H1 (cell line): ENCODE results near the gene ZNF44. TPM values are rescaled to one million over a fixed set of nuclear protein-coding genes. Genes with fewer than 3 reads are reported as not detected.

Source experiments
- CTCF ChIA-PET: fragments of 300-600 bp; sonication (Branson Sonifier 250); formaldehyde crosslinking; loops from one replicate; lab custom pipeline; 2021; ENCODE audit not compliant: partially characterized antibody; lab: Charles Lee
- POLR2A ChIA-PET: fragments of 300-600 bp; sonication (Branson Sonifier 250); formaldehyde crosslinking; loops from one replicate; lab custom pipeline; 2021; ENCODE audit warnings: inconsistent platforms; ENCODE audit not compliant: partially characterized antibody; lab: Charles Lee
- DNase-seq, 2 experiments: peaks; one replicate each; pipeline versions ENCODE4 v3.0.0 to v3.0.0-alpha.2; 2010 to 2022; ENCODE audit warnings: low spot score in 2 of 2, low read depth in 1 of 2, mixed read lengths in 1 of 2
- FAIRE-seq: peaks from 2 replicates; lab custom pipeline; 2011; peaks lifted over from hg19 to GRCh38; lab: Jason Lieb, UNC
- H2AFZ ChIP-seq: 2 replicates; pipeline ENCODE4 v1.8.1; 2012; ENCODE audit warnings: low read length, inconsistent platforms
- H2AK5ac ChIP-seq: 2 replicates; pipeline ENCODE4 v1.6.1; 2013; ENCODE audit warnings: low read depth, low read length
- H2BK120ac ChIP-seq: replicated peaks from 2 replicates; pipeline ENCODE3; 2013; ENCODE audit warnings: low read depth, low read length, inconsistent platforms
- H2BK12ac ChIP-seq: 2 replicates; pipeline ENCODE4 v1.6.1; 2013; ENCODE audit warnings: low read depth, low read length
- H2BK15ac ChIP-seq: 2 replicates; pipeline ENCODE4 v1.6.1; 2013; ENCODE audit warnings: low read length
- H2BK20ac ChIP-seq: 2 replicates; pipeline ENCODE4 v1.6.1; 2013; ENCODE audit warnings: low read length
- H2BK5ac ChIP-seq: 2 replicates; pipeline ENCODE4 v1.6.1; 2013; ENCODE audit warnings: low read depth, low read length
- H3K14ac ChIP-seq: 2 replicates; pipeline ENCODE4 v1.6.1; 2013; ENCODE audit warnings: inconsistent platforms; ENCODE audit not compliant: insufficient read length
- H3K18ac ChIP-seq: 2 replicates; pipeline ENCODE4 v1.6.1; 2013; ENCODE audit warnings: low read length; ENCODE audit errors: extremely low read depth
- H3K23ac ChIP-seq: 2 replicates; pipeline ENCODE4 v1.6.1; 2013; ENCODE audit warnings: inconsistent platforms; ENCODE audit not compliant: insufficient read length
- H3K23me2 ChIP-seq: 2 replicates; pipeline ENCODE4 v1.6.1; 2013; ENCODE audit warnings: low read depth, low read length
- H3K27ac ChIP-seq: 2 replicates; pipeline ENCODE4 v1.6.1; 2011; ENCODE audit warnings: low read depth, low read length, inconsistent platforms
- H3K27me3 ChIP-seq, 4 experiments: replicated peaks in 1 of 4; 1 replicate in 1 of 4; 2 replicates in 3 of 4; pipeline versions ENCODE4 v1.6.1 to v1.8.1; 2011 to 2013; ENCODE audit warnings: low read length in 3 of 4, mild to moderate bottlenecking in 3 of 4, inconsistent platforms in 2 of 4, mixed read lengths in 2 of 4, moderate library complexity in 1 of 4; ENCODE audit not compliant: control insufficient read depth in 3 of 4, insufficient read depth in 3 of 4; ENCODE audit errors: extremely low read depth in 1 of 4
- H3K36me3 ChIP-seq, 4 experiments: 2 replicates each; pipeline versions ENCODE4 v1.6.1 to v1.8.1; 2011 to 2013; ENCODE audit warnings: mild to moderate bottlenecking in 4 of 4, low read length in 3 of 4, moderate library complexity in 2 of 4, control low read depth in 1 of 4, inconsistent platforms in 1 of 4; ENCODE audit not compliant: insufficient read depth in 4 of 4, control insufficient read depth in 2 of 4
- H3K4ac ChIP-seq: replicated peaks from 2 replicates; pipeline ENCODE3; 2013; ENCODE audit warnings: low read length, low read depth, mixed read lengths, inconsistent platforms; ENCODE audit not compliant: insufficient read length
- H3K4me1 ChIP-seq, 4 experiments: replicated peaks in 1 of 4; 1 replicate in 1 of 4; 2 replicates in 3 of 4; pipeline versions ENCODE4 v1.6.1 to v1.8.1; 2011 to 2013; ENCODE audit warnings: low read length in 3 of 4, inconsistent platforms in 2 of 4, mixed read lengths in 1 of 4; ENCODE audit not compliant: insufficient read depth in 4 of 4, control insufficient read depth in 3 of 4
- H3K4me2 ChIP-seq, 2 experiments: 2 replicates each; pipeline versions ENCODE4 v1.6.1 to v1.8.1; 2011 to 2013; ENCODE audit warnings: low read depth in 2 of 2, low read length in 2 of 2, control low read depth in 1 of 2, inconsistent platforms in 1 of 2, mild to moderate bottlenecking in 1 of 2; ENCODE audit not compliant: insufficient read depth in 1 of 2
- H3K4me3 ChIP-seq, 4 experiments: fragments of 200-600, 300-600 bp in 1 of 4; sonication (generic), shearing (Covaris generic), sonication (Bioruptor Twin) in 1 of 4; 2 replicates each; pipeline versions ENCODE4 v1.5.1 to v1.8.1; 2011 to 2016; ENCODE audit warnings: low read length in 4 of 4, low read depth in 3 of 4, control low read depth in 2 of 4, inconsistent platforms in 2 of 4, mild to moderate bottlenecking in 2 of 4, mixed read lengths in 1 of 4, moderate library complexity in 1 of 4; ENCODE audit not compliant: insufficient read depth in 2 of 4; ENCODE audit errors: extremely low read depth in 1 of 4
- H3K56ac ChIP-seq: replicated peaks from 2 replicates; pipeline ENCODE3; 2013; ENCODE audit warnings: low read depth, mild to moderate bottlenecking, mixed read lengths, low read length, inconsistent platforms; ENCODE audit not compliant: insufficient read length
- H3K79me1 ChIP-seq: 2 replicates; pipeline ENCODE4 v1.6.1; 2013; ENCODE audit warnings: low read depth, low read length, control low read depth
- H3K79me2 ChIP-seq, 2 experiments: 2 replicates each; pipeline versions ENCODE4 v1.6.1 to v1.8.1; 2012 to 2013; ENCODE audit warnings: low read length in 2 of 2, mild to moderate bottlenecking in 2 of 2, inconsistent platforms in 1 of 2; ENCODE audit not compliant: insufficient read depth in 2 of 2, control insufficient read depth in 1 of 2
- H3K9ac ChIP-seq, 4 experiments: replicated peaks in 1 of 4; 1 replicate in 1 of 4; 2 replicates in 3 of 4; pipeline versions ENCODE4 v1.6.1 to v1.8.1; 2011 to 2013; ENCODE audit warnings: low read depth in 3 of 4, low read length in 3 of 4, control low read depth in 2 of 4, mild to moderate bottlenecking in 2 of 4, moderate library complexity in 2 of 4, inconsistent platforms in 1 of 4; ENCODE audit errors: extremely low read depth in 1 of 4
- H3K9me3 ChIP-seq, 2 experiments: 2 replicates each; pipeline versions ENCODE4 v1.6.1 to v1.8.1; 2012 to 2013; ENCODE audit warnings: mild to moderate bottlenecking in 2 of 2, moderate library complexity in 2 of 2, control low read depth in 1 of 2, inconsistent platforms in 1 of 2, low read depth in 1 of 2, low read length in 1 of 2, mixed read lengths in 1 of 2; ENCODE audit not compliant: insufficient read depth in 2 of 2
- H4K20me1 ChIP-seq, 2 experiments: replicated peaks in 1 of 2; 2 replicates each; pipeline versions ENCODE3 to v1.8.1; 2011 to 2013; ENCODE audit warnings: inconsistent platforms in 2 of 2, low read length in 2 of 2, mild to moderate bottlenecking in 1 of 2; ENCODE audit not compliant: insufficient read depth in 2 of 2, control insufficient read depth in 1 of 2
- H4K5ac ChIP-seq: 2 replicates; pipeline ENCODE4 v1.6.1; 2013; ENCODE audit warnings: low read length, low read depth, mixed read lengths, inconsistent platforms; ENCODE audit not compliant: insufficient read length
- H4K8ac ChIP-seq: 2 replicates; pipeline ENCODE4 v1.8.0; 2013; ENCODE audit warnings: mild to moderate bottlenecking, moderate library complexity, low read length, inconsistent platforms; ENCODE audit not compliant: insufficient read depth; ENCODE audit errors: extremely low read depth
- H4K91ac ChIP-seq: replicated peaks from 2 replicates; pipeline ENCODE3; 2013; ENCODE audit warnings: low read length, mixed read lengths, inconsistent platforms; ENCODE audit not compliant: insufficient read length
- CEBPB ChIP-seq: IDR thresholded peaks from 2 replicates; pipeline ENCODE4 v1.6.1; 2012; ENCODE audit warnings: low read depth, low read length
- CHD1 ChIP-seq: IDR thresholded peaks from 2 replicates; pipeline ENCODE4 v1.6.1; 2012; ENCODE audit warnings: low read depth, low read length, improper control_type of control experiment
- EGR1 ChIP-seq: IDR thresholded peaks from 2 replicates; pipeline ENCODE4 v1.6.1; 2011; ENCODE audit warnings: low read depth, low read length, borderline replicate concordance
- EZH2 ChIP-seq: fragments of 200-600 bp; sonication (generic); IDR thresholded peaks from 2 replicates; pipeline ENCODE4 v1.7.1; 2012; ENCODE audit warnings: low read depth, mild to moderate bottlenecking, moderate library complexity, low read length, inconsistent platforms; ENCODE audit not compliant: severe bottlenecking
- HDAC2 ChIP-seq, 2 experiments: fragments of 300-600 bp in 1 of 2; sonication (generic) in 1 of 2; IDR thresholded peaks; 2 replicates each; pipeline ENCODE4 v1.6.1; 2011 to 2012; ENCODE audit warnings: low read depth in 2 of 2, low read length in 2 of 2, mild to moderate bottlenecking in 2 of 2, moderate library complexity in 2 of 2, borderline replicate concordance in 1 of 2, inconsistent platforms in 1 of 2
- POLR2A ChIP-seq, 2 experiments: IDR thresholded peaks; 1 replicate in 1 of 2; 2 replicates in 1 of 2; pipeline ENCODE4 v1.6.1; 2011; ENCODE audit warnings: low read depth in 2 of 2, low read length in 2 of 2, mild to moderate bottlenecking in 2 of 2; ENCODE audit errors: control extremely low read depth in 1 of 2
- POLR2AphosphoS5 ChIP-seq: IDR thresholded peaks from 2 replicates; pipeline ENCODE4 v1.6.1; 2011; ENCODE audit warnings: low read depth, low read length
- TBP ChIP-seq: IDR thresholded peaks from 2 replicates; pipeline ENCODE4 v1.6.1; 2011; ENCODE audit warnings: low read depth, low read length, improper control_type of control experiment
- WGBS, 2 experiments: shearing (Covaris generic) in 1 of 2; methylation state at CpG; one replicate each; pipeline versions ENCODE4 v1.1.6 to v1.1.7; 2013 to 2015; ENCODE audit warnings: low lambda C conversion rate in 2 of 2, mixed read lengths in 2 of 2, inconsistent platforms in 1 of 2, low coverage in 1 of 2, missing lambda C conversion rate in 1 of 2; ENCODE audit not compliant: insufficient replicate concordance in 2 of 2, insufficient coverage in 1 of 2, insufficient read length in 1 of 2; ENCODE audit errors: extremely low coverage in 1 of 2, missing lambda C conversion rate in 1 of 2; 5-methylcytosine and 5-hydroxymethylcytosine counted together
- polyA plus RNA-seq, 7 experiments: library from polyadenylated mRNA; depleted of rRNA in 3 of 7; stranded (reverse) in 5 of 7; unstranded in 2 of 7; fragments of >200 nt in 5 of 7; fragments of 200-250 nt in 2 of 7; gene quantifications; 1 replicate in 5 of 7; 2 replicates in 1 of 7; 4 replicates in 1 of 7; pipeline versions ENCODE4 v1.2.1 to v1.2.3, GENCODE V29; 2011 to 2013; ENCODE audit warnings: missing spikeins in 2 of 7, mixed read lengths in 2 of 7
- total RNA-seq: library from RNA; stranded (reverse); fragmentation: NEBNext Ultra II Directional; extraction: Animal tissue kit (Norgen Biotek cat#: 25700); gene quantifications from 2 replicates; pipeline ENCODE4 v1.2.1, GENCODE V29; 2021
- TF ChIP-seq, protein P1 (sequence below): IDR thresholded peaks from 2 replicates; pipeline ENCODE4 v1.6.1; 2012; ENCODE audit warnings: low read length, inconsistent platforms
- TF ChIP-seq, protein P2 (sequence below), 3 experiments: IDR thresholded peaks; 1 replicate in 2 of 3; 2 replicates in 1 of 3; pipeline versions ENCODE4 v1.5.1 to v1.6.1; 2011; ENCODE audit warnings: low read length in 3 of 3, mild to moderate bottlenecking in 3 of 3, inconsistent platforms in 2 of 3, low read depth in 1 of 3, moderate library complexity in 1 of 3; ENCODE audit not compliant: insufficient read depth in 1 of 3; ENCODE audit errors: control extremely low read depth in 1 of 3

Gene ZNF44
- total and polyA plus RNA-seq, 2 of the 8 experiments (the other 6 are each of a cell fraction or from before 2014, with no cell fraction given): 1.3 to 2.8 TPM

DNA sequence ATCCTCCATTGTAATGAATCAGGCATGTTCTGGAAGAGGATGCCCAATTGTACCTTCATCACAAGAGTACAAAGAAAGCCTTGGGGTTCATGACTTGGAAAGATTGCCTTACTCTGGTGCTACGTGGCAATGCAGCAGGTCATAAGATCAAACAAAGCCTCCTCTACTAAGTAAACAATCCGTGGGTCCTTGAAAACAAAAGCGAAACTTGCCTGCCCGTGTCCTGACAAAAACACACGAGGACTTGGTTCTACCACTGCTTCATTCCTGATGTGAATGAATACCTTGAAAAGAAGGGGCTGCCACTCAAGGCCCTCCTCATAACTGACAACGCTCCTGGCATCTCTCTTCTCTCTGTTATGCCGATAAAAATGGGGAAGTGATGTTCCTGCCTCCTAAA is 19.9 kb upstream of the ZNF44 start:
- H3K79me2 ChIP-seq: no peaks in the 10 kb centered on the region
- no peak overlapping the region for H4K91ac ChIP-seq
- no peak overlapping the region for H2BK12ac ChIP-seq
- no peak overlapping the region for H3K14ac ChIP-seq
- H2AFZ ChIP-seq: no peak overlapping the region
- FAIRE-seq (no peak), DNase-seq (no peak)
- no peaks in the 10 kb centered on the region for H4K20me1 ChIP-seq
- no peak overlapping the region for H4K8ac ChIP-seq
- H2BK20ac ChIP-seq: no peak overlapping the region
- H3K18ac ChIP-seq: no peak overlapping the region
- no peak overlapping the region for H4K5ac ChIP-seq
- H2BK120ac ChIP-seq: no peak overlapping the region
- no peak overlapping the region for H2AK5ac ChIP-seq
- H3K4me1 ChIP-seq: no peaks in the 10 kb centered on the region
- no peak overlapping the region for H3K4me3 ChIP-seq
- no peak overlapping the region for H3K27ac ChIP-seq
- no peaks in the 10 kb centered on the region for H3K23me2 ChIP-seq
- no peak overlapping the region for H2BK5ac ChIP-seq
- H3K4me2 ChIP-seq: no peak overlapping the region
- no peaks in the 10 kb centered on the region for H3K79me1 ChIP-seq
- peaks cover 0 to 12% (median 6%) of the 10 kb centered on the region in 4 experiments; a peak in 4 of 8 replicates for H3K36me3 ChIP-seq
- H3K23ac ChIP-seq: no peak overlapping the region
- H3K9me3 ChIP-seq: peaks cover 23 to 37% of the 10 kb centered on the region in 2 experiments
- ChIA-PET POLR2A (interaction anchor here (1.1 kb wide), 1 partner anchor 18 kb away, joined by 6 read pairs; no protein-coding TSS in a partner anchor), CTCF (interaction anchor here (0.6 to 1.5 kb wide), 2 partner anchors 113 to 435 kb away, joined by 3 to 4 read pairs; no protein-coding TSS in a partner anchor)
- no peak overlapping the region for H3K4ac ChIP-seq
- WGBS, 2 experiments: 90% methylated on average over 7 of the region's 7 CpGs; no CpG with 5 or more reads in 1 of the 2 experiments
- H3K56ac ChIP-seq: no peak overlapping the region
- H3K27me3 ChIP-seq: no peaks in the 10 kb centered on the region
- no peak overlapping the region for H3K9ac ChIP-seq
- H2BK15ac ChIP-seq: no peak overlapping the region
- no peak for TF ChIP-seq POLR2AphosphoS5
- TF ChIP-seq CEBPB: no peak
- no peak for TF ChIP-seq EZH2
- TF ChIP-seq CHD1: no peak
- no peak for TF ChIP-seq HDAC2 (IDR thresholded peaks at IDR 0.05; ENCODE audit: borderline replicate concordance in 1 of 2, low read depth in 2 of 2, low read length in 2 of 2)
- TF ChIP-seq TBP: no peak
- TF ChIP-seq, protein P1, sequence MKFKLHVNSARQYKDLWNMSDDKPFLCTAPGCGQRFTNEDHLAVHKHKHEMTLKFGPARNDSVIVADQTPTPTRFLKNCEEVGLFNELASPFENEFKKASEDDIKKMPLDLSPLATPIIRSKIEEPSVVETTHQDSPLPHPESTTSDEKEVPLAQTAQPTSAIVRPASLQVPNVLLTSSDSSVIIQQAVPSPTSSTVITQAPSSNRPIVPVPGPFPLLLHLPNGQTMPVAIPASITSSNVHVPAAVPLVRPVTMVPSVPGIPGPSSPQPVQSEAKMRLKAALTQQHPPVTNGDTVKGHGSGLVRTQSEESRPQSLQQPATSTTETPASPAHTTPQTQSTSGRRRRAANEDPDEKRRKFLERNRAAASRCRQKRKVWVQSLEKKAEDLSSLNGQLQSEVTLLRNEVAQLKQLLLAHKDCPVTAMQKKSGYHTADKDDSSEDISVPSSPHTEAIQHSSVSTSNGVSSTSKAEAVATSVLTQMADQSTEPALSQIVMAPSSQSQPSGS: no peak
- TF ChIP-seq, protein P2, sequence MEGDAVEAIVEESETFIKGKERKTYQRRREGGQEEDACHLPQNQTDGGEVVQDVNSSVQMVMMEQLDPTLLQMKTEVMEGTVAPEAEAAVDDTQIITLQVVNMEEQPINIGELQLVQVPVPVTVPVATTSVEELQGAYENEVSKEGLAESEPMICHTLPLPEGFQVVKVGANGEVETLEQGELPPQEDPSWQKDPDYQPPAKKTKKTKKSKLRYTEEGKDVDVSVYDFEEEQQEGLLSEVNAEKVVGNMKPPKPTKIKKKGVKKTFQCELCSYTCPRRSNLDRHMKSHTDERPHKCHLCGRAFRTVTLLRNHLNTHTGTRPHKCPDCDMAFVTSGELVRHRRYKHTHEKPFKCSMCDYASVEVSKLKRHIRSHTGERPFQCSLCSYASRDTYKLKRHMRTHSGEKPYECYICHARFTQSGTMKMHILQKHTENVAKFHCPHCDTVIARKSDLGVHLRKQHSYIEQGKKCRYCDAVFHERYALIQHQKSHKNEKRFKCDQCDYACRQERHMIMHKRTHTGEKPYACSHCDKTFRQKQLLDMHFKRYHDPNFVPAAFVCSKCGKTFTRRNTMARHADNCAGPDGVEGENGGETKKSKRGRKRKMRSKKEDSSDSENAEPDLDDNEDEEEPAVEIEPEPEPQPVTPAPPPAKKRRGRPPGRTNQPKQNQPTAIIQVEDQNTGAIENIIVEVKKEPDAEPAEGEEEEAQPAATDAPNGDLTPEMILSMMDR (IDR thresholded peaks at IDR 0.05; ENCODE audit: control extremely low read depth in 1 of 3, insufficient read depth in 1 of 3, low read depth in 1 of 3, low read length in 3 of 3): no peak
- no peak for TF ChIP-seq EGR1
- no peak for TF ChIP-seq POLR2A (IDR thresholded peaks at IDR 0.05; ENCODE audit: control extremely low read depth in 1 of 2, low read depth in 2 of 2, low read length in 2 of 2)
